CD4-positive, alpha-beta T cell treated with Interleukin-4 for 4 hours (primary cell): ENCODE results near the gene SETD3.
"Not testable (repeated sequence)": the region's sequence is repeated elsewhere in the genome, so short reads cannot be mapped to it uniquely, and the experiment has no call there.

Experiments used
- DNase-seq: peaks from one replicate; pipeline ENCODE4 v3.0.0-alpha.2; 2020

The SETD3 gene

DNA sequence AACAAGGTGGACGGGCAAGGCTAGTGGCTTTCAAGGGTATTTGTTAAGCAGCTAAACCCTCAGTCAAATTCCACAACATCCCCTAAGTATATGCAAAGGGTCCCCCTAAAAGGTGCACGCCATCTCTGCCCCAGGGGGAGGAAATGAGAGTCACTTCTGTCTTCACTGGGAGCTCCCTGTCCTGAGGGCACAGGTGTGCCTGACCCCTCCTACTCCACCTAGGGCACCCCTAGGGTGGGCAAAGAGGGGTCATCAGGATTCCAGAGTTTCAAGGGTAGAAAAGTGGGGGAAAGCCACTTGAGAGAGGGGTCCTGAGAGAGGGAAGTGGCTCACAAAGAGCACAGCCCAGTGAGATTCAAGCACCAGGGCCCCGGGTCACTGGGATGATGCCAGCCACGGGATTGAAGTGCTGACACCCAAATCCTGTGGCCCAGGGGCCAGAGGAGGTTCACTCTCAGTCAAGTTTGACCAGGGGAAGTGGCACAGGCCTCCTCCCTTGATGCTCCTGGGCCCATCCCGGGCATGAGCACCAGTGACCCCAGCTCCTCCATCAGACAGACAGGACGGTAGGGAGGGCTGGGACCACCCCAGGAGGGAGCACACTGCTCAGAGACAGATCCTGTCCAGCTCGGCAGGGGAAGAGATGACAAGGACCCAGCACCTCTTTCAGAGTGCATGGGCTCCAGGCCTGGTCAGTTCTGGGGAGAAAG, 126.3 kb downstream of the SETD3 start:
- no peak for DNase-seq

DNA sequence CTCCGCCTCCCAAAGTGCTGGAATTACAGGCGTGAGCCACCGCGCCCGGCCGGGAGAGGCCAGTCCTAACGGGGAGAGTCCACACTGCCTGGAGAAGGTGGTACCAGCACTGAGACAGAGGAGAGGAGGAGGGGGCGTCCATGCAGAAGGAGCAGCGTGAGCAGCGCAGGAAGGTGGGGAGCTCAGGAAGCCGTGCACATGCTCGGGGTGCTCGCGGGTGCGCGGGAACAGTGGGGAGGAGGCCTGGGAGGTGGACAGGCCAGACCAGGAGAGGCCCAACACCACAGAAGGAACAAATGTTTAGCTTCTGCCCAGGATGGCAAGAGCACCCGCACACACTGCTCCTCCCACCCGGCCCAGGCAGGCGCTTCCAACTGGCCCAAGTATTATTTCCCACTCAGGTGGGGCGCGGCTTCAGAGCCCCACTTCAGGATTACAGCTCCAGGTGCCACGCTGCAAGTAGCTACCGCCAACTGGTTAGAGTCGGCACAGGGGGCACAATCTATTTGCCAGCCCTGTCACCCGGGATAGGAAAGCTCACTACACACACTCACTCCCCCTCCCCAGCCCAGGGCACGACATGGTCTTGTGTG, 127.9 kb downstream of the SETD3 start:
- no peak for DNase-seq

GRCh38 chr14:99351166-99352007, 129.3 kb downstream of the SETD3 start:
- no peak for DNase-seq

- DNase-seq: no peak
These were observed 129.9 kb downstream of the SETD3 start for GRCh38 chr14:99350751-99351150.

- DNase-seq: no peak
These were observed 130.8 kb downstream of the SETD3 start for GRCh38 chr14:99349721-99350495.

- no peak for DNase-seq
These were observed 131.6 kb downstream of the SETD3 start for GRCh38 chr14:99348816-99349614.

DNA sequence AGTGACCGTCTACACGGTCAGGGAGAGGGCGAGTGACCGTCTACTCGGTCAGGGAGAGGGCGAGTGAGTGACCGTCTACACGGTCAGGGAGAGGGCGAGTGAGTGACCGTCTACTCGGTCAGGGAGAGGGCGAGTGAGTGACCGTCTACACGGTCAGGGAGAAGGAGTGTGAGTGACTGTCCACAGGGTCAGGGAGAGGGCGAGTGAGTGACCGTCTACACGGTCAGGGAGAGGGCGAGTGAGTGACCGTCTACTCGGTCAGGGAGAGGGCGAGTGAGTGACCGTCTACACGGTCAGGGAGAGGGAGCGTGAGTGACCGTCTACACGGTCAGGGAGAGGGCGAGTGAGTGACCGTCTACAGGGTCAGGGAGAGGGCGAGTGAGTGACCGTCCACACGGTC, 132.4 kb downstream of the SETD3 start:
- not testable (repeated sequence) for DNase-seq
